Neural cell (in vitro differentiated cells): ENCODE data around the gene CD300LG.

Experiments used
- EP300 ChIP-seq: fragments of 450-650 bp; conservative IDR thresholded peaks from 2 replicates; pipeline ENCODE4 v1.6.1; 2014; ENCODE audit warnings: antibody characterized with exemption, mild to moderate bottlenecking, moderate library complexity; ENCODE audit not compliant: poor library complexity, severe bottlenecking
- MXI1 ChIP-seq: fragments of 450-650 bp; conservative IDR thresholded peaks from 2 replicates; pipeline ENCODE4 v1.6.1; 2014; ENCODE audit warnings: antibody characterized with exemption, mild to moderate bottlenecking; ENCODE audit not compliant: poor library complexity, severe bottlenecking
- POLR2AphosphoS5 ChIP-seq: IDR thresholded peaks from 2 replicates; pipeline ENCODE4 v1.6.1; 2012
- TF ChIP-seq, protein P1 (sequence below): fragments of 450-650 bp; IDR thresholded peaks from 2 replicates; pipeline ENCODE4 v1.5.1; 2014; ENCODE audit warnings: antibody characterized with exemption, mild to moderate bottlenecking, moderate library complexity; ENCODE audit not compliant: poor library complexity, severe bottlenecking
- TF ChIP-seq, protein P2 (sequence below): IDR thresholded peaks from 2 replicates; pipeline ENCODE4 v1.6.1; 2012; ENCODE audit warnings: borderline replicate concordance

DNA sequence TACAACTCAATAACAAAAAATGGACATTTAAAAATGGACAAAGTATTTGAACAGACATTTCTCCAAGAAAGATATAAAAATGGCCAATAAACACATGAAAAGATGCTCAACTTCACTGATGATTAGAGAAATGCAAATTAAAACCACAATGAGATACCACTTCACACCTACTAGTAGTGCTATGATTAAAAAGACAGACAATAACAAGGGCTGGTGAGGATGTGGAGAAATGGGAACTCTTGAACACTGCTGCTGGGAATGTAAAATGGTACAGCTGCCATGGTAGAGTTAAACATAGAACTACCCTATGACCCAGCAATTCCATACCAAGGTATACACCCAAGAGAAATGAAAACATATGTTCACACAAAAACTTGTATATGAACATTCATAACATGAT is 41.9 kb upstream of the CD300LG start:
- TF ChIP-seq, protein P1, sequence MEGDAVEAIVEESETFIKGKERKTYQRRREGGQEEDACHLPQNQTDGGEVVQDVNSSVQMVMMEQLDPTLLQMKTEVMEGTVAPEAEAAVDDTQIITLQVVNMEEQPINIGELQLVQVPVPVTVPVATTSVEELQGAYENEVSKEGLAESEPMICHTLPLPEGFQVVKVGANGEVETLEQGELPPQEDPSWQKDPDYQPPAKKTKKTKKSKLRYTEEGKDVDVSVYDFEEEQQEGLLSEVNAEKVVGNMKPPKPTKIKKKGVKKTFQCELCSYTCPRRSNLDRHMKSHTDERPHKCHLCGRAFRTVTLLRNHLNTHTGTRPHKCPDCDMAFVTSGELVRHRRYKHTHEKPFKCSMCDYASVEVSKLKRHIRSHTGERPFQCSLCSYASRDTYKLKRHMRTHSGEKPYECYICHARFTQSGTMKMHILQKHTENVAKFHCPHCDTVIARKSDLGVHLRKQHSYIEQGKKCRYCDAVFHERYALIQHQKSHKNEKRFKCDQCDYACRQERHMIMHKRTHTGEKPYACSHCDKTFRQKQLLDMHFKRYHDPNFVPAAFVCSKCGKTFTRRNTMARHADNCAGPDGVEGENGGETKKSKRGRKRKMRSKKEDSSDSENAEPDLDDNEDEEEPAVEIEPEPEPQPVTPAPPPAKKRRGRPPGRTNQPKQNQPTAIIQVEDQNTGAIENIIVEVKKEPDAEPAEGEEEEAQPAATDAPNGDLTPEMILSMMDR, result no peak
- no peak for TF ChIP-seq POLR2AphosphoS5
- TF ChIP-seq, protein P2, sequence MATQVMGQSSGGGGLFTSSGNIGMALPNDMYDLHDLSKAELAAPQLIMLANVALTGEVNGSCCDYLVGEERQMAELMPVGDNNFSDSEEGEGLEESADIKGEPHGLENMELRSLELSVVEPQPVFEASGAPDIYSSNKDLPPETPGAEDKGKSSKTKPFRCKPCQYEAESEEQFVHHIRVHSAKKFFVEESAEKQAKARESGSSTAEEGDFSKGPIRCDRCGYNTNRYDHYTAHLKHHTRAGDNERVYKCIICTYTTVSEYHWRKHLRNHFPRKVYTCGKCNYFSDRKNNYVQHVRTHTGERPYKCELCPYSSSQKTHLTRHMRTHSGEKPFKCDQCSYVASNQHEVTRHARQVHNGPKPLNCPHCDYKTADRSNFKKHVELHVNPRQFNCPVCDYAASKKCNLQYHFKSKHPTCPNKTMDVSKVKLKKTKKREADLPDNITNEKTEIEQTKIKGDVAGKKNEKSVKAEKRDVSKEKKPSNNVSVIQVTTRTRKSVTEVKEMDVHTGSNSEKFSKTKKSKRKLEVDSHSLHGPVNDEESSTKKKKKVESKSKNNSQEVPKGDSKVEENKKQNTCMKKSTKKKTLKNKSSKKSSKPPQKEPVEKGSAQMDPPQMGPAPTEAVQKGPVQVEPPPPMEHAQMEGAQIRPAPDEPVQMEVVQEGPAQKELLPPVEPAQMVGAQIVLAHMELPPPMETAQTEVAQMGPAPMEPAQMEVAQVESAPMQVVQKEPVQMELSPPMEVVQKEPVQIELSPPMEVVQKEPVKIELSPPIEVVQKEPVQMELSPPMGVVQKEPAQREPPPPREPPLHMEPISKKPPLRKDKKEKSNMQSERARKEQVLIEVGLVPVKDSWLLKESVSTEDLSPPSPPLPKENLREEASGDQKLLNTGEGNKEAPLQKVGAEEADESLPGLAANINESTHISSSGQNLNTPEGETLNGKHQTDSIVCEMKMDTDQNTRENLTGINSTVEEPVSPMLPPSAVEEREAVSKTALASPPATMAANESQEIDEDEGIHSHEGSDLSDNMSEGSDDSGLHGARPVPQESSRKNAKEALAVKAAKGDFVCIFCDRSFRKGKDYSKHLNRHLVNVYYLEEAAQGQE, result no peak
- no peak for TF ChIP-seq MXI1
- no peak for TF ChIP-seq EP300
